HG02678 (cell line): ENCODE measurements around the gene SPTLC2.

Experiments
- ATAC-seq: cut with Tn5 transposase; IDR thresholded peaks from one replicate; pipeline ENCODE4 v1.9.1; 2021; ENCODE audit warnings: mild to moderate bottlenecking, moderate library complexity; ENCODE audit not compliant: unreplicated experiment

The SPTLC2 gene

GRCh38 chr14:77623201-77623600 lies 6.8 kb upstream of the SPTLC2 start:
- no peak for ATAC-seq

- ATAC-seq, result no peak
Measured at GRCh38 chr14:77622366-77622961, 6.0 kb upstream of the SPTLC2 start.

- ATAC-seq, result no peak
Measured at GRCh38 chr14:77620222-77620870, 3.9 kb upstream of the SPTLC2 start.

- no peak for ATAC-seq
Measured at GRCh38 chr14:77618381-77618970, 2.0 kb upstream of the SPTLC2 start.

GRCh38 chr14:77616133-77616453 lies 344 bp downstream of the SPTLC2 start:
- no peak for ATAC-seq

- no peak for ATAC-seq
Measured at GRCh38 chr14:77615361-77616132, 890 bp downstream of the SPTLC2 start.

GRCh38 chr14:77613201-77613600 lies 3.2 kb downstream of the SPTLC2 start:
- ATAC-seq, result no peak

GRCh38 chr14:77612011-77612620 lies 4.3 kb downstream of the SPTLC2 start:
- ATAC-seq, result no peak

GRCh38 chr14:77610553-77610952 lies 5.9 kb downstream of the SPTLC2 start:
- no peak for ATAC-seq

- ATAC-seq, result no peak
Measured at GRCh38 chr14:77609922-77610321, 6.5 kb downstream of the SPTLC2 start.

GRCh38 chr14:77607741-77608302 lies 8.6 kb downstream of the SPTLC2 start:
- peak; percentile 65 for ATAC-seq

- ATAC-seq, result no peak
Measured at GRCh38 chr14:77605392-77605972, 11.0 kb downstream of the SPTLC2 start.

- no peak for ATAC-seq
Measured at GRCh38 chr14:77603654-77604255, 12.7 kb downstream of the SPTLC2 start.

- ATAC-seq, result no peak
Measured at GRCh38 chr14:77603031-77603430, 13.4 kb downstream of the SPTLC2 start.

GRCh38 chr14:77601846-77602619 lies 14.4 kb downstream of the SPTLC2 start:
- ATAC-seq, result no peak

- no peak for ATAC-seq
Measured at GRCh38 chr14:77599889-77600288, 16.5 kb downstream of the SPTLC2 start.

GRCh38 chr14:77598366-77599070 lies 17.9 kb downstream of the SPTLC2 start:
- ATAC-seq, result no peak

- peak; percentile 62 for ATAC-seq
Measured at GRCh38 chr14:77593501-77593961, 22.9 kb downstream of the SPTLC2 start.
